HuH-7 (cell line): ENCODE measurements around the gene PARPBP.
"Not testable (repeated sequence)": the region's sequence is repeated elsewhere in the genome, so short reads cannot be mapped to it uniquely, and the experiment has no call there.

Experiments
- DNase-seq: peaks from one replicate; pipeline ENCODE4 v3.0.0; 2011; ENCODE audit warnings: low spot score

Gene PARPBP

GRCh38 chr12:102147062-102147587 lies 27.1 kb downstream of the PARPBP start:
- DNase-seq, result not testable (repeated sequence)

GRCh38 chr12:102155206-102155605 lies 35.2 kb downstream of the PARPBP start:
- DNase-seq, result not testable (repeated sequence)

- no peak for DNase-seq
Observed at GRCh38 chr12:102163383-102163782, 43.4 kb downstream of the PARPBP start.

- DNase-seq, result no peak
Observed at GRCh38 chr12:102167821-102168604, 48.0 kb downstream of the PARPBP start.

- peak; percentile 5 for DNase-seq
Observed at GRCh38 chr12:102169922-102170621, 50.1 kb downstream of the PARPBP start.

- no peak for DNase-seq
Observed at GRCh38 chr12:102171951-102172350, 52.0 kb downstream of the PARPBP start.

- DNase-seq, result no peak
Observed at GRCh38 chr12:102172436-102172835, 52.5 kb downstream of the PARPBP start.

GRCh38 chr12:102174117-102174516 lies 54.1 kb downstream of the PARPBP start:
- DNase-seq, result no peak

GRCh38 chr12:102174761-102175160 lies 54.8 kb downstream of the PARPBP start:
- DNase-seq, result no peak

GRCh38 chr12:102182635-102183034 lies 62.7 kb downstream of the PARPBP start:
- no peak for DNase-seq

- no peak for DNase-seq
Observed at GRCh38 chr12:102195826-102196225, 75.8 kb downstream of the PARPBP start.

- DNase-seq, result no peak
Observed at GRCh38 chr12:102197789-102198188, 77.8 kb downstream of the PARPBP start, which contains the start of gene PMCH. Gene PMCH (minus strand): TSS chr12:102197833. CDS start chr12:102197770, 63 bp downstream.

GRCh38 chr12:102201436-102202061 lies 81.6 kb downstream of the PARPBP start:
- no peak for DNase-seq

- no peak for DNase-seq
Observed at GRCh38 chr12:102202556-102202955, 82.6 kb downstream of the PARPBP start.

GRCh38 chr12:102204025-102204424 lies 84.0 kb downstream of the PARPBP start:
- DNase-seq, result no peak

GRCh38 chr12:102215992-102216691 lies 96.2 kb downstream of the PARPBP start:
- no peak for DNase-seq

GRCh38 chr12:102220736-102221135 lies 100.8 kb downstream of the PARPBP start:
- DNase-seq, result no peak

- no peak for DNase-seq
Observed at GRCh38 chr12:102227954-102228353, 108.0 kb downstream of the PARPBP start.

- DNase-seq, result no peak
Observed at GRCh38 chr12:102232036-102232435, 112.1 kb downstream of the PARPBP start.

- no peak for DNase-seq
Observed at GRCh38 chr12:102232446-102232845, 112.5 kb downstream of the PARPBP start.

- no peak for DNase-seq
Observed at GRCh38 chr12:102234599-102234998, 114.6 kb downstream of the PARPBP start.

- DNase-seq, result not testable (repeated sequence)
Observed at GRCh38 chr12:102240859-102241258, 120.9 kb downstream of the PARPBP start.
